H1 (cell line): ENCODE data around the gene ANXA9. TPM values are rescaled to one million over a fixed set of nuclear protein-coding genes. Genes with fewer than 3 reads are reported as not detected.

Source experiments
- CTCF ChIA-PET: fragments of 300-600 bp; sonication (Branson Sonifier 250); formaldehyde crosslinking; loops from one replicate; lab custom pipeline; 2021; ENCODE audit not compliant: partially characterized antibody; lab: Charles Lee
- POLR2A ChIA-PET: fragments of 300-600 bp; sonication (Branson Sonifier 250); formaldehyde crosslinking; loops from one replicate; lab custom pipeline; 2021; ENCODE audit warnings: inconsistent platforms; ENCODE audit not compliant: partially characterized antibody; lab: Charles Lee
- DNase-seq, 2 experiments: peaks; one replicate each; pipeline versions ENCODE4 v3.0.0 to v3.0.0-alpha.2; 2010 to 2022; ENCODE audit warnings: low spot score in 2 of 2, low read depth in 1 of 2, mixed read lengths in 1 of 2
- FAIRE-seq: peaks from 2 replicates; lab custom pipeline; 2011; peaks lifted over from hg19 to GRCh38; lab: Jason Lieb, UNC
- H2AFZ ChIP-seq: 2 replicates; pipeline ENCODE4 v1.8.1; 2012; ENCODE audit warnings: low read length, inconsistent platforms
- H2AK5ac ChIP-seq: 2 replicates; pipeline ENCODE4 v1.6.1; 2013; ENCODE audit warnings: low read depth, low read length
- H2BK120ac ChIP-seq: replicated peaks from 2 replicates; pipeline ENCODE3; 2013; ENCODE audit warnings: low read depth, low read length, inconsistent platforms
- H2BK12ac ChIP-seq: 2 replicates; pipeline ENCODE4 v1.6.1; 2013; ENCODE audit warnings: low read depth, low read length
- H2BK15ac ChIP-seq: 2 replicates; pipeline ENCODE4 v1.6.1; 2013; ENCODE audit warnings: low read length
- H2BK20ac ChIP-seq: 2 replicates; pipeline ENCODE4 v1.6.1; 2013; ENCODE audit warnings: low read length
- H2BK5ac ChIP-seq: 2 replicates; pipeline ENCODE4 v1.6.1; 2013; ENCODE audit warnings: low read depth, low read length
- H3K14ac ChIP-seq: 2 replicates; pipeline ENCODE4 v1.6.1; 2013; ENCODE audit warnings: inconsistent platforms; ENCODE audit not compliant: insufficient read length
- H3K18ac ChIP-seq: 2 replicates; pipeline ENCODE4 v1.6.1; 2013; ENCODE audit warnings: low read length; ENCODE audit errors: extremely low read depth
- H3K23ac ChIP-seq: 2 replicates; pipeline ENCODE4 v1.6.1; 2013; ENCODE audit warnings: inconsistent platforms; ENCODE audit not compliant: insufficient read length
- H3K23me2 ChIP-seq: 2 replicates; pipeline ENCODE4 v1.6.1; 2013; ENCODE audit warnings: low read depth, low read length
- H3K27ac ChIP-seq: 2 replicates; pipeline ENCODE4 v1.6.1; 2011; ENCODE audit warnings: low read depth, low read length, inconsistent platforms
- H3K27me3 ChIP-seq, 4 experiments: replicated peaks in 1 of 4; 1 replicate in 1 of 4; 2 replicates in 3 of 4; pipeline versions ENCODE4 v1.6.1 to v1.8.1; 2011 to 2013; ENCODE audit warnings: low read length in 3 of 4, mild to moderate bottlenecking in 3 of 4, inconsistent platforms in 2 of 4, mixed read lengths in 2 of 4, moderate library complexity in 1 of 4; ENCODE audit not compliant: control insufficient read depth in 3 of 4, insufficient read depth in 3 of 4; ENCODE audit errors: extremely low read depth in 1 of 4
- H3K36me3 ChIP-seq, 4 experiments: 2 replicates each; pipeline versions ENCODE4 v1.6.1 to v1.8.1; 2011 to 2013; ENCODE audit warnings: mild to moderate bottlenecking in 4 of 4, low read length in 3 of 4, moderate library complexity in 2 of 4, control low read depth in 1 of 4, inconsistent platforms in 1 of 4; ENCODE audit not compliant: insufficient read depth in 4 of 4, control insufficient read depth in 2 of 4
- H3K4ac ChIP-seq: replicated peaks from 2 replicates; pipeline ENCODE3; 2013; ENCODE audit warnings: low read length, low read depth, mixed read lengths, inconsistent platforms; ENCODE audit not compliant: insufficient read length
- H3K4me1 ChIP-seq, 4 experiments: replicated peaks in 1 of 4; 1 replicate in 1 of 4; 2 replicates in 3 of 4; pipeline versions ENCODE4 v1.6.1 to v1.8.1; 2011 to 2013; ENCODE audit warnings: low read length in 3 of 4, inconsistent platforms in 2 of 4, mixed read lengths in 1 of 4; ENCODE audit not compliant: insufficient read depth in 4 of 4, control insufficient read depth in 3 of 4
- H3K4me2 ChIP-seq, 2 experiments: 2 replicates each; pipeline versions ENCODE4 v1.6.1 to v1.8.1; 2011 to 2013; ENCODE audit warnings: low read depth in 2 of 2, low read length in 2 of 2, control low read depth in 1 of 2, inconsistent platforms in 1 of 2, mild to moderate bottlenecking in 1 of 2; ENCODE audit not compliant: insufficient read depth in 1 of 2
- H3K4me3 ChIP-seq, 4 experiments: fragments of 200-600, 300-600 bp in 1 of 4; sonication (generic), shearing (Covaris generic), sonication (Bioruptor Twin) in 1 of 4; 2 replicates each; pipeline versions ENCODE4 v1.5.1 to v1.8.1; 2011 to 2016; ENCODE audit warnings: low read length in 4 of 4, low read depth in 3 of 4, control low read depth in 2 of 4, inconsistent platforms in 2 of 4, mild to moderate bottlenecking in 2 of 4, mixed read lengths in 1 of 4, moderate library complexity in 1 of 4; ENCODE audit not compliant: insufficient read depth in 2 of 4; ENCODE audit errors: extremely low read depth in 1 of 4
- H3K56ac ChIP-seq: replicated peaks from 2 replicates; pipeline ENCODE3; 2013; ENCODE audit warnings: low read depth, mild to moderate bottlenecking, mixed read lengths, low read length, inconsistent platforms; ENCODE audit not compliant: insufficient read length
- H3K79me1 ChIP-seq: 2 replicates; pipeline ENCODE4 v1.6.1; 2013; ENCODE audit warnings: low read depth, low read length, control low read depth
- H3K79me2 ChIP-seq, 2 experiments: 2 replicates each; pipeline versions ENCODE4 v1.6.1 to v1.8.1; 2012 to 2013; ENCODE audit warnings: low read length in 2 of 2, mild to moderate bottlenecking in 2 of 2, inconsistent platforms in 1 of 2; ENCODE audit not compliant: insufficient read depth in 2 of 2, control insufficient read depth in 1 of 2
- H3K9ac ChIP-seq, 4 experiments: replicated peaks in 1 of 4; 1 replicate in 1 of 4; 2 replicates in 3 of 4; pipeline versions ENCODE4 v1.6.1 to v1.8.1; 2011 to 2013; ENCODE audit warnings: low read depth in 3 of 4, low read length in 3 of 4, control low read depth in 2 of 4, mild to moderate bottlenecking in 2 of 4, moderate library complexity in 2 of 4, inconsistent platforms in 1 of 4; ENCODE audit errors: extremely low read depth in 1 of 4
- H3K9me3 ChIP-seq, 2 experiments: 2 replicates each; pipeline versions ENCODE4 v1.6.1 to v1.8.1; 2012 to 2013; ENCODE audit warnings: mild to moderate bottlenecking in 2 of 2, moderate library complexity in 2 of 2, control low read depth in 1 of 2, inconsistent platforms in 1 of 2, low read depth in 1 of 2, low read length in 1 of 2, mixed read lengths in 1 of 2; ENCODE audit not compliant: insufficient read depth in 2 of 2
- H4K20me1 ChIP-seq, 2 experiments: replicated peaks in 1 of 2; 2 replicates each; pipeline versions ENCODE3 to v1.8.1; 2011 to 2013; ENCODE audit warnings: inconsistent platforms in 2 of 2, low read length in 2 of 2, mild to moderate bottlenecking in 1 of 2; ENCODE audit not compliant: insufficient read depth in 2 of 2, control insufficient read depth in 1 of 2
- H4K5ac ChIP-seq: 2 replicates; pipeline ENCODE4 v1.6.1; 2013; ENCODE audit warnings: low read length, low read depth, mixed read lengths, inconsistent platforms; ENCODE audit not compliant: insufficient read length
- H4K8ac ChIP-seq: 2 replicates; pipeline ENCODE4 v1.8.0; 2013; ENCODE audit warnings: mild to moderate bottlenecking, moderate library complexity, low read length, inconsistent platforms; ENCODE audit not compliant: insufficient read depth; ENCODE audit errors: extremely low read depth
- H4K91ac ChIP-seq: replicated peaks from 2 replicates; pipeline ENCODE3; 2013; ENCODE audit warnings: low read length, mixed read lengths, inconsistent platforms; ENCODE audit not compliant: insufficient read length
- HDAC2 ChIP-seq, 2 experiments: fragments of 300-600 bp in 1 of 2; sonication (generic) in 1 of 2; IDR thresholded peaks; 2 replicates each; pipeline ENCODE4 v1.6.1; 2011 to 2012; ENCODE audit warnings: low read depth in 2 of 2, low read length in 2 of 2, mild to moderate bottlenecking in 2 of 2, moderate library complexity in 2 of 2, borderline replicate concordance in 1 of 2, inconsistent platforms in 1 of 2
- KDM5A ChIP-seq: fragments of 200-600 bp; IDR thresholded peaks from 2 replicates; pipeline ENCODE4 v1.7.1; 2012; ENCODE audit warnings: mild to moderate bottlenecking, low read length, inconsistent platforms, mixed read lengths
- MAX ChIP-seq: IDR thresholded peaks from 2 replicates; pipeline ENCODE4 v1.6.1; 2012; ENCODE audit warnings: inconsistent platforms
- PHF8 ChIP-seq: fragments of 200-600 bp; sonication (generic); conservative IDR thresholded peaks from 2 replicates; pipeline ENCODE4 v1.7.1; 2012; ENCODE audit warnings: low read depth, mild to moderate bottlenecking, inconsistent platforms, low read length, moderate library complexity
- POLR2A ChIP-seq, 2 experiments: IDR thresholded peaks; 1 replicate in 1 of 2; 2 replicates in 1 of 2; pipeline ENCODE4 v1.6.1; 2011; ENCODE audit warnings: low read depth in 2 of 2, low read length in 2 of 2, mild to moderate bottlenecking in 2 of 2; ENCODE audit errors: control extremely low read depth in 1 of 2
- SIN3A ChIP-seq, 2 experiments: IDR thresholded peaks in 1 of 2; conservative IDR thresholded peaks in 1 of 2; 2 replicates each; pipeline ENCODE4 v1.6.1; 2011 to 2012; ENCODE audit warnings: low read length in 2 of 2, improper control_type of control experiment in 1 of 2, low read depth in 1 of 2, mild to moderate bottlenecking in 1 of 2
- SIRT6 ChIP-seq: IDR thresholded peaks from one replicate; pipeline ENCODE4 v1.7.1; 2012; ENCODE audit warnings: low read length, inconsistent platforms
- SIX5 ChIP-seq: IDR thresholded peaks from 2 replicates; pipeline ENCODE4 v1.6.1; 2011; ENCODE audit warnings: mild to moderate bottlenecking, low read depth, low read length
- TBP ChIP-seq: IDR thresholded peaks from 2 replicates; pipeline ENCODE4 v1.6.1; 2011; ENCODE audit warnings: low read depth, low read length, improper control_type of control experiment
- YY1 ChIP-seq: IDR thresholded peaks from 2 replicates; pipeline ENCODE4 v1.6.1; 2011; ENCODE audit warnings: low read depth, mild to moderate bottlenecking, low read length
- WGBS, 2 experiments: shearing (Covaris generic) in 1 of 2; methylation state at CpG; one replicate each; pipeline versions ENCODE4 v1.1.6 to v1.1.7; 2013 to 2015; ENCODE audit warnings: low lambda C conversion rate in 2 of 2, mixed read lengths in 2 of 2, inconsistent platforms in 1 of 2, low coverage in 1 of 2, missing lambda C conversion rate in 1 of 2; ENCODE audit not compliant: insufficient replicate concordance in 2 of 2, insufficient coverage in 1 of 2, insufficient read length in 1 of 2; ENCODE audit errors: extremely low coverage in 1 of 2, missing lambda C conversion rate in 1 of 2; 5-methylcytosine and 5-hydroxymethylcytosine counted together
- polyA plus RNA-seq, 7 experiments: library from polyadenylated mRNA; depleted of rRNA in 3 of 7; stranded (reverse) in 5 of 7; unstranded in 2 of 7; fragments of >200 nt in 5 of 7; fragments of 200-250 nt in 2 of 7; gene quantifications; 1 replicate in 5 of 7; 2 replicates in 1 of 7; 4 replicates in 1 of 7; pipeline versions ENCODE4 v1.2.1 to v1.2.3, GENCODE V29; 2011 to 2013; ENCODE audit warnings: missing spikeins in 2 of 7, mixed read lengths in 2 of 7
- total RNA-seq: library from RNA; stranded (reverse); fragmentation: NEBNext Ultra II Directional; extraction: Animal tissue kit (Norgen Biotek cat#: 25700); gene quantifications from 2 replicates; pipeline ENCODE4 v1.2.1, GENCODE V29; 2021

ANXA9 gene
- total and polyA plus RNA-seq, 2 of the 8 experiments (the other 6 are each of a cell fraction or from before 2014, with no cell fraction given), result 1.8 to 3.5 TPM

GRCh38 chr1:150973836-150974579 lies 8.1 kb upstream of the ANXA9 start:
- H2AK5ac ChIP-seq, result no peak overlapping the region
- no peak overlapping the region for H3K23ac ChIP-seq
- CTCF ChIA-PET, result interaction anchor here (0.9 to 1.4 kb wide), 5 partner anchors 15 to 52 kb away, joined by 3 to 8 read pairs (median 4); no protein-coding TSS in a partner anchor
- peaks cover 10 to 21% of the 10 kb centered on the region in 2 experiments for H4K20me1 ChIP-seq
- DNase-seq, result peak in 1 of 2 experiments; percentile 65
- no peaks in the 10 kb centered on the region for H3K9me3 ChIP-seq
- 4% methylated on average over 36 of the region's 67 CpGs; no CpG with 5 or more reads in 1 of the 2 experiments for WGBS, 2 experiments
- peaks cover 12% of the 10 kb centered on the region; the same call in 1 of the 2 replicates for H3K23me2 ChIP-seq
- peaks cover 21 to 54% of the 10 kb centered on the region in 2 experiments for H3K79me2 ChIP-seq
- no peak overlapping the region for H2AFZ ChIP-seq
- no peak overlapping the region for H2BK20ac ChIP-seq
- no peaks in the 10 kb centered on the region for H3K27me3 ChIP-seq
- peak overlapping the region; percentile 71; the same call in 1 of the 2 replicates for H2BK5ac ChIP-seq
- H3K4ac ChIP-seq, result no peak overlapping the region
- peak overlapping the region; percentile 71; the same call in 1 of the 2 replicates for H3K18ac ChIP-seq
- peaks cover 15% of the 10 kb centered on the region for H3K79me1 ChIP-seq
- H2BK12ac ChIP-seq, result 0 out of 2 replicates have a peak overlapping the region, but pooled peaks have one; percentile 18
- H3K56ac ChIP-seq, result no peak overlapping the region
- peak overlapping the region; percentile 52 to 90 (median 76) for H3K9ac ChIP-seq
- H3K4me1 ChIP-seq, result peaks cover 20 to 44% (median 34%) of the 10 kb centered on the region in 4 experiments
- no peak for FAIRE-seq
- no peak overlapping the region for H4K91ac ChIP-seq
- peak overlapping the region; percentile 74 to 91 (median 80) for H3K4me3 ChIP-seq
- peak overlapping the region; percentile 83 to 93 for H3K4me2 ChIP-seq
- POLR2A ChIA-PET, result interaction anchor here (0.6 to 10.5 kb wide), 15 partner anchors 8 to 418 kb away, joined by 3 to 133 read pairs (median 6); partner anchors contain the start of genes ANXA9, ENSA, MCL1 and MINDY1
- peaks cover 0 to 2% (median under 1%) of the 10 kb centered on the region in 4 experiments; a peak in 4 of 8 replicates for H3K36me3 ChIP-seq
- H2BK120ac ChIP-seq, result no peak overlapping the region
- no peak overlapping the region for H4K5ac ChIP-seq
- H4K8ac ChIP-seq, result peak overlapping the region; percentile 15; the same call in 1 of the 2 replicates
- H3K14ac ChIP-seq, result no peak overlapping the region
- peak overlapping the region; percentile 95; the same call in 1 of the 2 replicates for H2BK15ac ChIP-seq
- H3K27ac ChIP-seq, result peak overlapping the region; percentile 43; the same call in 1 of the 2 replicates
- TF ChIP-seq KDM5A (no peak), MAX (peak; percentile 42; the same call in 1 of the 2 replicates), TBP (no peak), YY1 (peak; percentile 52; the same call in 1 of the 2 replicates), HDAC2 (IDR thresholded peaks at IDR 0.05; ENCODE audit: borderline replicate concordance in 1 of 2, low read depth in 2 of 2, low read length in 2 of 2) (0 out of 4 replicates have a peak, but pooled peaks of 1 of the 2 experiments have one; percentile 40), POLR2A (IDR thresholded peaks at IDR 0.05; ENCODE audit: control extremely low read depth in 1 of 2, low read depth in 2 of 2, low read length in 2 of 2) (peak; percentile 14 to 25; a peak in 1 of 3 replicates), SIRT6 (no peak), PHF8 (peak; percentile 30; the same call in 1 of the 2 replicates), SIN3A (conservative IDR thresholded peaks at IDR 0.05 in 1 of 2, IDR thresholded peaks at IDR 0.05 in 1 of 2; ENCODE audit: low read depth in 1 of 2, low read length in 2 of 2) (0 out of 4 replicates have a peak, but pooled peaks of 1 of the 2 experiments have one; percentile 40), SIX5 (no peak)
